ENCODE measurements around the gene CD40. TPM values are rescaled to one million over a fixed set of nuclear protein-coding genes. Genes with fewer than 3 reads are reported as not detected.

The CD40 gene
- total and polyA plus RNA-seq, 2 of the 4 experiments (the other 2 are of a cell fraction) = 0.36 to 0.92 TPM

GRCh38 chr20:46173652-46174468, 55.7 kb downstream of the CD40 start:
- no peaks in the 10 kb centered on the region for H3K9me3 ChIP-seq (ENCODE audit: control insufficient read depth, insufficient read depth, low read length)
- H3K79me1 ChIP-seq (ENCODE audit: low read depth in 1 of 2, low read length in 2 of 2) = no peaks in the 10 kb centered on the region
- H3K4ac ChIP-seq (ENCODE audit: low read depth, low read length) = no peak overlapping the region
- no peaks in the 10 kb centered on the region for H3K4me1 ChIP-seq (ENCODE audit: control insufficient read depth, insufficient read depth, low read length)
- TF ChIP-seq BHLHE40 (IDR thresholded peaks at IDR 0.05; ENCODE audit: low read depth, low read length) (no peak), CHD1 (IDR thresholded peaks at IDR 0.05; ENCODE audit: low read depth, low read length) (no peak), USF2 (IDR thresholded peaks at IDR 0.05; ENCODE audit: low read depth, low read length) (no peak), FOS (IDR thresholded peaks at IDR 0.05; ENCODE audit: low read depth, low read length) (no peak), SMC3 (IDR thresholded peaks at IDR 0.05; ENCODE audit: low read depth, low read length) (no peak), RCOR1 (IDR thresholded peaks at IDR 0.05; ENCODE audit: insufficient replicate concordance, low read length) (no peak), MAZ (IDR thresholded peaks at IDR 0.05; ENCODE audit: borderline replicate concordance, low read depth, low read length) (no peak), CEBPB (IDR thresholded peaks at IDR 0.05; ENCODE audit: low read depth, low read length) (no peak), MXI1 (IDR thresholded peaks at IDR 0.05; ENCODE audit: borderline replicate concordance, low read depth, low read length) (no peak), CTCF (conservative IDR thresholded peaks at IDR 0.05; ENCODE audit: low read depth, low read length) (no peak), POLR2A (IDR thresholded peaks at IDR 0.05; ENCODE audit: low read depth, low read length) (no peak), NFE2L2 (IDR thresholded peaks at IDR 0.05; ENCODE audit: low read depth, low read length) (no peak), ELK1 (IDR thresholded peaks at IDR 0.05; ENCODE audit: borderline replicate concordance, low read depth, low read length) (no peak)
- 18% methylated on average over 8 of the region's 25 CpGs; no CpG with 5 or more reads in 1 of the 2 experiments for WGBS, 2 experiments (ENCODE audit: extremely low coverage in 2 of 2, insufficient read length in 1 of 2)
- BruUV-seq (replicated peaks) = no TSS peak
- H3K27ac ChIP-seq (ENCODE audit: insufficient read depth, low read length) = no peak overlapping the region
- H3K27me3 ChIP-seq (ENCODE audit: control insufficient read depth, insufficient read depth, low read length) = peaks cover 44% of the 10 kb centered on the region
- H4K8ac ChIP-seq (ENCODE audit: low read depth in 2 of 2, low read length in 2 of 2) = no peak overlapping the region
- H3K23ac ChIP-seq (ENCODE audit: low read depth, low read length) = no peak overlapping the region
- no peaks in the 10 kb centered on the region for H3K36me3 ChIP-seq (ENCODE audit: control insufficient read depth, insufficient read depth, low read length)
- no peak overlapping the region for H2BK5ac ChIP-seq (ENCODE audit: low read depth, low read length, poor library complexity, severe bottlenecking)
- intact Hi-C loops (cut with micrococcal nuclease) = no loop called here
- H2BK15ac ChIP-seq (ENCODE audit: low read depth, low read length) = no peak overlapping the region
- no peak overlapping the region for H3K14ac ChIP-seq (replicated peaks; ENCODE audit: low read depth, low read length)
- no peak overlapping the region for H3K56ac ChIP-seq (ENCODE audit: extremely low read depth, insufficient read depth, low read length)
- dilution Hi-C loops (cut with HindIII; ENCODE audit: low sequenced_read_pairs, unreplicated experiment) = no loop called here
- 0 out of 2 replicates have a peak, but pooled peaks cover 2% of the 10 kb centered on the region for H3K9me1 ChIP-seq (ENCODE audit: insufficient read depth, low read length)
- ChIA-PET CTCF (no interaction called here), POLR2A (ENCODE audit: unreplicated experiment) (no interaction called here)
- DNase-seq (no peak), ATAC-seq (ENCODE audit: low read depth) (no peak)
- no peak overlapping the region for H3K9ac ChIP-seq (ENCODE audit: low read depth, low read length)
- no peak overlapping the region for H2AK9ac ChIP-seq (replicated peaks; ENCODE audit: low read depth, low read length, poor library complexity)
- no peak overlapping the region for H2AK5ac ChIP-seq (ENCODE audit: low read depth, low read length)
- H3K4me3 ChIP-seq (ENCODE audit: insufficient read depth, low read depth, low read length) = no peak overlapping the region
- H3K4me2 ChIP-seq (ENCODE audit: low read depth, low read length) = no peak overlapping the region
- H2BK20ac ChIP-seq (ENCODE audit: low read depth, low read length) = no peak overlapping the region
- H4K91ac ChIP-seq (ENCODE audit: insufficient read depth, low read depth, low read length) = no peak overlapping the region
- no peak overlapping the region for H4K5ac ChIP-seq (ENCODE audit: low read depth, low read length)
- H3K18ac ChIP-seq (ENCODE audit: low read depth, low read length) = no peak overlapping the region
- H2BK120ac ChIP-seq (ENCODE audit: low read depth, low read length) = no peak overlapping the region
- H4K20me1 ChIP-seq (ENCODE audit: insufficient read depth, low read length) = no peaks in the 10 kb centered on the region
- H2AFZ ChIP-seq (replicated peaks; ENCODE audit: low read length, poor library complexity) = no peak overlapping the region
- in situ Hi-C loops (cut with MboI; ENCODE audit: low sequenced_read_pairs) = no loop called here

Data from IMR-90 (cell line).